OCI-LY3 (cell line): ENCODE measurements around the gene DDIT3.
"Not testable (repeated sequence)": the region's sequence is repeated elsewhere in the genome, so short reads cannot be mapped to it uniquely, and the experiment has no call there.

Experiments
- CTCF ChIP-seq: fragments of 200-600, 300-600 bp; sonication (generic); IDR thresholded peaks from 2 replicates; pipeline ENCODE4 v1.5.1; 2014; ENCODE audit warnings: antibody characterized with exemption, low read length, low read depth
- EZH2phosphoT487 ChIP-seq: fragments of 200-600 bp; shearing (Covaris generic); IDR thresholded peaks from 2 replicates; pipeline ENCODE4 v1.6.1; 2018; ENCODE audit warnings: antibody characterized with exemption, mixed run types, low read depth

- not testable (repeated sequence) for TF ChIP-seq CTCF, EZH2phosphoT487
These were observed 13.8 kb downstream of the DDIT3 start for GRCh38 chr12:57506541-57506940.
